Endothelial cell of umbilical vein (primary cell): Measurements from ENCODE around the gene CDC42EP5. TPM values are rescaled to one million over a fixed set of nuclear protein-coding genes. Genes with fewer than 3 reads are reported as not detected.
"Not testable (repeated sequence)": the region's sequence is repeated elsewhere in the genome, so short reads cannot be mapped to it uniquely, and the experiment has no call there.

ENCODE experiments used
- BruUV-seq: library from RNA; stranded (reverse); fragments of 400-500 nt; replicated peaks from 2 replicates; lab custom pipeline; 2021; lab: Mats Ljungman, UMichigan
- CTCF ChIA-PET: fragments of 300-600, 350-600 bp; sonication (Branson Sonifier 250); formaldehyde crosslinking; loops from one replicate; lab custom pipeline; 2021; ENCODE audit warnings: antibody characterized with exemption, inconsistent platforms; lab: Charles Lee
- POLR2A ChIA-PET: fragments of 300-600, 350-600 bp; sonication (Branson Sonifier 250); formaldehyde crosslinking; loops from one replicate; lab custom pipeline; 2021; ENCODE audit warnings: antibody characterized with exemption, inconsistent platforms; lab: Charles Lee
- DNase-seq: peaks from one replicate; pipeline ENCODE4 v3.0.0-alpha.2; 2011; ENCODE audit warnings: low read depth, low spot score
- FAIRE-seq: peaks from 2 replicates; lab custom pipeline; 2011; peaks lifted over from hg19 to GRCh38; lab: Jason Lieb, UNC
- H2AFZ ChIP-seq: 2 replicates; pipeline ENCODE4 v1.6.0; 2012; ENCODE audit warnings: low read depth, low read length, control low read depth, inconsistent platforms
- H3K27ac ChIP-seq: 2 replicates; pipeline ENCODE4 v1.5.1; 2011; ENCODE audit warnings: low read depth, mild to moderate bottlenecking, control low read depth, low read length, moderate library complexity; ENCODE audit not compliant: insufficient read depth
- H3K27me3 ChIP-seq, 2 experiments: 2 replicates each; pipeline versions ENCODE4 v1.6.0 to v1.6.1; 2011; ENCODE audit warnings: low read length in 2 of 2, mixed read lengths in 1 of 2; ENCODE audit not compliant: control insufficient read depth in 2 of 2, insufficient read depth in 2 of 2
- H3K36me3 ChIP-seq, 2 experiments: 2 replicates in 1 of 2; 3 replicates in 1 of 2; pipeline ENCODE4 v1.5.1; 2011; ENCODE audit warnings: low read length in 2 of 2, mild to moderate bottlenecking in 1 of 2, moderate library complexity in 1 of 2; ENCODE audit not compliant: control insufficient read depth in 2 of 2, insufficient read depth in 2 of 2; ENCODE audit errors: extremely low read depth in 1 of 2
- H3K4me1 ChIP-seq: 3 replicates; pipeline ENCODE4 v1.5.1; 2011; ENCODE audit warnings: mild to moderate bottlenecking, low read length; ENCODE audit not compliant: control insufficient read depth, insufficient read depth; ENCODE audit errors: extremely low read depth
- H3K4me2 ChIP-seq: 2 replicates; pipeline ENCODE4 v1.6.1; 2011; ENCODE audit warnings: low read length, control low read depth, mixed read lengths; ENCODE audit not compliant: insufficient read depth
- H3K4me3 ChIP-seq, 3 experiments: fragments of 200-600 bp in 1 of 3; sonication (generic), shearing (Covaris generic) in 1 of 3; replicated peaks in 1 of 3; 2 replicates each; pipeline ENCODE4 v1.5.1; 2011 to 2016; ENCODE audit warnings: control low read depth in 3 of 3, low read length in 3 of 3, mild to moderate bottlenecking in 2 of 3, inconsistent platforms in 1 of 3, low read depth in 1 of 3, moderate library complexity in 1 of 3; ENCODE audit not compliant: insufficient read depth in 1 of 3
- H3K79me2 ChIP-seq: 2 replicates; pipeline ENCODE4 v1.6.0; 2012; ENCODE audit warnings: low read length, inconsistent platforms; ENCODE audit not compliant: control insufficient read depth, insufficient read depth
- H3K9ac ChIP-seq: replicated peaks from 2 replicates; pipeline ENCODE3; 2011; ENCODE audit warnings: low read length, control low read depth; ENCODE audit not compliant: insufficient read depth; ENCODE audit errors: extremely low read depth
- H3K9me1 ChIP-seq: replicated peaks from 3 replicates; pipeline ENCODE4 v1.6.0; 2011; ENCODE audit warnings: mild to moderate bottlenecking, low read length; ENCODE audit not compliant: control insufficient read depth, insufficient read depth; ENCODE audit errors: extremely low read depth
- H3K9me3 ChIP-seq: replicated peaks from 2 replicates; pipeline ENCODE4 v1.5.1; 2012; ENCODE audit warnings: low read length, inconsistent platforms; ENCODE audit not compliant: control insufficient read depth, insufficient read depth
- H4K20me1 ChIP-seq: replicated peaks from 2 replicates; pipeline ENCODE3; 2011; ENCODE audit warnings: mild to moderate bottlenecking, low read length; ENCODE audit not compliant: control insufficient read depth, insufficient read depth; ENCODE audit errors: extremely low read depth
- dilution Hi-C: fragments of 300-500 bp; cut with MboI; formaldehyde crosslinking; loops from one replicate; pipeline ENCODE4 v1.15.0; 2019; ENCODE audit warnings: low sequenced_read_pairs; ENCODE audit not compliant: extremely low pct_ligation_motif_present
- intact Hi-C: fragments of 100-400 bp; cut with micrococcal nuclease; formaldehyde crosslinking; loops from one replicate; pipeline ENCODE4 v1.10.0; 2022
- polyA plus RNA-seq, 4 experiments: library from polyadenylated mRNA; depleted of rRNA in 3 of 4; stranded (reverse) in 3 of 4; unstranded in 1 of 4; fragments of >200 nt; gene quantifications; 2 replicates each; pipeline versions ENCODE4 v1.2.1 to v1.2.3, GENCODE V29; 2011 to 2012; ENCODE audit warnings: missing spikeins in 1 of 4
- total RNA-seq: library from RNA; stranded (reverse); gene quantifications from 2 replicates; pipeline ENCODE4 v1.2.3, GENCODE V29; 2021

Gene CDC42EP5
- total and polyA plus RNA-seq, 2 donors (not counting 3 experiments of a cell fraction or from before 2014, with no cell fraction given), result 37.3 to 85.5 TPM

DNA sequence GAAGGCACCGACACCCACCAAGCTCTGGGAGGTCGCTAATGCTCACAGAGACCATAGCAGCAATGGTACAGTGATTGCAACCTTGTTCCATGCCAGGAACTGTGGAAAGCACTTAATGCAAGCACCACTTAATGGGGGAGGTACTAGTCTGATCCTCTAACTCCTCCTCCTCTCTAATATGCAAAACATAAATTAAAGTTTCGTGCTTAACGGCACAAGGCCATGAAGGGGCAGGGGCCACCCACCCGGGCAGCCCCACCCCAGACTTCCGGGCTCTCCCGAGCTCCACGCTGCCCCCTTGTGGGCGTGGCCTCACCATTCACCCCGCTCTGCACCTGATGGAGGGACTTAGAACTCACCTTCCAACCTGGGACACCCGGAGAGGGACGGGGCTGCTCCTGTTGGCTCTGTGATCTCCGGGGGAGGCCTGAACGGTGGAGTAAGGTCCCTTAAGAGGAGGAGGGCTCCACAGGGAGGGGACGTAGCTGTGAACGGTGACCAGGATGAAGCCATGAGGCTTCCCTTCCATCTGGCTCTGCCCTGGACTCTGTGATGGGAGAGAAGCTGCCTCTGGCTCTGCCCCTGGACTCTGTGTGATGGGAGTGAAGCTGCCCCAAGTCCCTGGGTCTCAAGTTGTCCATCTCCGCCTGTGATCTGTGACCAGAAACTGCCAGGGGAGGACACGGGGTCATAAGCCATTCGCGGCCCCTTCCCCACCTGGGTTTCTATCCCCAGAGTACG, 36.3 kb upstream of the CDC42EP5 start:
- H2AFZ ChIP-seq, CTCF ChIA-PET: not testable (repeated sequence)

DNA sequence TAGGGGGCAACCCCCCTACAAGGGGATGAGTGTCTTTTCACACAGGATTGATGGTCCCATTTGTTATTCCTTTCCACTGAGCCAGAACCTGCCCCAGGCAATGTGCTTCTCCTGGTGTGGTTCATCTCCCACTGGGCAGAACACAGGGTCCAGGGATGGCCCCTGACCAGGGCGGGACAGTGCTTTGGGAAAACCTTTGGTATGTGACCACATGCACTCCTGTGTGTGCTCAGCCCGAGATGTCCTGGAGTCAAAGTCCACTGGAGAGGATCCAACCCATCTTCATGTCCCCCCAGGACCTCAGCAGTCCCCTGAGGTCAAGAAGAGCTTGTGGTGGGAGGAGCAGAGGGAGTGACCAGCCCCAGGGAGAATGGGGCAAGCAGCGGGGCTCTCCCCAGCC, 35.4 kb upstream of the CDC42EP5 start:
- H3K9ac ChIP-seq, dilution Hi-C loops, H3K9me3 ChIP-seq, H3K27me3 ChIP-seq, H3K79me2 ChIP-seq, intact Hi-C loops, FAIRE-seq, H3K4me3 ChIP-seq, BruUV-seq, H2AFZ ChIP-seq, H3K36me3 ChIP-seq, H4K20me1 ChIP-seq, H3K9me1 ChIP-seq, CTCF ChIA-PET, H3K27ac ChIP-seq, POLR2A ChIA-PET, DNase-seq, H3K4me2 ChIP-seq, H3K4me1 ChIP-seq: not testable (repeated sequence)

More for the DNA sequence above, 36.3 kb upstream of the CDC42EP5 start:
- H3K9ac ChIP-seq, H3K4me2 ChIP-seq, POLR2A ChIA-PET, FAIRE-seq, DNase-seq, H3K79me2 ChIP-seq, H3K27ac ChIP-seq, H3K36me3 ChIP-seq, H3K27me3 ChIP-seq, H3K4me1 ChIP-seq, H3K4me3 ChIP-seq, H3K9me3 ChIP-seq, BruUV-seq, dilution Hi-C loops, intact Hi-C loops, H3K9me1 ChIP-seq, H4K20me1 ChIP-seq: not testable (repeated sequence)
